Measurements from ENCODE around the gene MAP3K2. TPM values are rescaled to one million over a fixed set of nuclear protein-coding genes. Genes with fewer than 3 reads are reported as not detected.

MAP3K2 gene
- total RNA-seq, 3 donors from 2014 or later (not counting 1 experiment from before 2014, with no cell fraction given), result 99.4 to 109 (median 106) TPM

- H3K27me3 ChIP-seq (ENCODE audit: control insufficient read depth, insufficient read depth, low read length), result no peaks in the 10 kb centered on the region
- no peaks in the 10 kb centered on the region for H3K9me3 Mint-ChIP-seq
- H3K4me1 ChIP-seq (ENCODE audit: control insufficient read depth, insufficient read depth, low read length), result peaks cover 29% of the 10 kb centered on the region
- intact Hi-C loops (cut with micrococcal nuclease), result loop anchor here (1.0 to 5.0 kb wide), 6 partner anchors 21 to 730 kb away; partner anchors contain the start of genes GYPC, IWS1, SAP130 and SFT2D3
- H3K9me3 ChIP-seq (ENCODE audit: control insufficient read depth, insufficient read depth, low read length), result no peaks in the 10 kb centered on the region
- 2% methylated on average over 55 of the region's 58 CpGs for WGBS (ENCODE audit: insufficient coverage)
- ATAC-seq (peak; percentile 66 to 87 (median 74)), DNase-seq (peak; percentile 82 to 91)
- peak overlapping the region; percentile 100 for H3K27ac ChIP-seq (ENCODE audit: low read length)
- H3K27me3 Mint-ChIP-seq (ENCODE audit: low read depth in 2 of 2), result no peaks in the 10 kb centered on the region
- H3K27ac Mint-ChIP-seq, result peak overlapping the region; percentile 96 to 97
- H3K36me3 Mint-ChIP-seq, result no peaks in the 10 kb centered on the region
- peaks cover 49% of the 10 kb centered on the region in 2 donors for H3K4me1 Mint-ChIP-seq
- H3K4me3 ChIP-seq (ENCODE audit: low read length), result peak overlapping the region; percentile 95
- peak overlapping the region; percentile 85 for H3K4me3 Mint-ChIP-seq
- no peak for TF ChIP-seq CTCF (IDR thresholded peaks at IDR 0.05)
- H3K36me3 ChIP-seq (ENCODE audit: control insufficient read depth, insufficient read depth, low read length), result no peaks in the 10 kb centered on the region
These were observed 766 bp downstream of the MAP3K2 start for GRCh38 chr2:127386764-127387654.

DNA sequence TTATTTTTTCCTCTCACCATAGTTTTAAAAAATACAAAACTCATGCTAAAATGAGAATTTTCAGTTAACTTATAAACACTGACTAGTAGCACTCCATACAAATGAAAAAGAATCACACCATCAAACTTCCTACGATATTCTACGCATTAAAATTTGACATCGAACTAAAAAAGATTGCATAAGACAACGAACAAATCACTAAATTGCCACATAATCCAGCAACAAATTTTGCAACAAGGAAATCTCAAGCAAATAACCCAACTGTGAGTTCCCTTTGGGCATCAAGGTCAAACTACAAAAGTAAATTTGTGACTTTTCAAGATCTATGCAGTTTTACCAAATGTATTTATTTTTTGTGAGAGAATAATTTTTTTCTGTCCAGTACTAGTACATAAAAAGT, 1.5 kb downstream of the MAP3K2 start:
- H3K9me3 Mint-ChIP-seq, result no peaks in the 10 kb centered on the region
- 90% methylated on average over 4 of the region's 4 CpGs for WGBS (ENCODE audit: insufficient coverage)
- Histone ChIP-seq H3K27ac (ENCODE audit: low read length) (peak overlapping the region; percentile 100), H3K9me3 (ENCODE audit: control insufficient read depth, insufficient read depth, low read length) (no peaks in the 10 kb centered on the region), H3K36me3 (ENCODE audit: control insufficient read depth, insufficient read depth, low read length) (no peaks in the 10 kb centered on the region), H3K27me3 (ENCODE audit: control insufficient read depth, insufficient read depth, low read length) (no peaks in the 10 kb centered on the region), H3K4me3 (ENCODE audit: low read length) (peak overlapping the region; percentile 95), H3K4me1 (ENCODE audit: control insufficient read depth, insufficient read depth, low read length) (peaks cover 29% of the 10 kb centered on the region)
- DNase-seq (no peak), ATAC-seq (no peak)
- no peaks in the 10 kb centered on the region for H3K36me3 Mint-ChIP-seq
- no peaks in the 10 kb centered on the region for H3K27me3 Mint-ChIP-seq (ENCODE audit: low read depth in 2 of 2)
- H3K4me1 Mint-ChIP-seq, result peaks cover 52 to 56% of the 10 kb centered on the region in 2 donors
- peak overlapping the region; percentile 96 to 97 for H3K27ac Mint-ChIP-seq
- intact Hi-C loops (cut with micrococcal nuclease), result loop anchor here (5.0 kb wide), 5 partner anchors 141 to 729 kb away; partner anchors contain the start of genes GYPC, IWS1, SAP130 and SFT2D3
- H3K4me3 Mint-ChIP-seq, result peak overlapping the region; percentile 85
- no peak for TF ChIP-seq CTCF (IDR thresholded peaks at IDR 0.05)

GRCh38 chr2:127384529-127384928, 3.2 kb downstream of the MAP3K2 start:
- H3K27ac ChIP-seq (ENCODE audit: low read length), result no peak overlapping the region
- intact Hi-C loops (cut with micrococcal nuclease), result no loop called here
- H3K4me3 Mint-ChIP-seq, result no peak overlapping the region
- H3K36me3 Mint-ChIP-seq, result no peaks in the 10 kb centered on the region
- no peak for TF ChIP-seq CTCF (IDR thresholded peaks at IDR 0.05)
- H3K4me1 Mint-ChIP-seq, result peaks cover 56 to 69% of the 10 kb centered on the region in 2 donors
- no peaks in the 10 kb centered on the region for H3K36me3 ChIP-seq (ENCODE audit: control insufficient read depth, insufficient read depth, low read length)
- H3K27ac Mint-ChIP-seq, result peak overlapping the region; percentile 60 to 96
- no peaks in the 10 kb centered on the region for H3K27me3 ChIP-seq (ENCODE audit: control insufficient read depth, insufficient read depth, low read length)
- ATAC-seq, result no peak
- no peaks in the 10 kb centered on the region for H3K9me3 Mint-ChIP-seq
- no peak overlapping the region for H3K4me3 ChIP-seq (ENCODE audit: low read length)
- DNase-seq, result no peak
- no peaks in the 10 kb centered on the region for H3K27me3 Mint-ChIP-seq (ENCODE audit: low read depth in 2 of 2)
- WGBS (ENCODE audit: insufficient coverage), result 86% methylated on average over 6 of the region's 6 CpGs
- peaks cover 18% of the 10 kb centered on the region for H3K4me1 ChIP-seq (ENCODE audit: control insufficient read depth, insufficient read depth, low read length)
- H3K9me3 ChIP-seq (ENCODE audit: control insufficient read depth, insufficient read depth, low read length), result no peaks in the 10 kb centered on the region

Data from natural killer cell (primary cell).